HepG2 (cell line): Measurements from ENCODE around the gene DIAPH1. TPM values are rescaled to one million over a fixed set of nuclear protein-coding genes. Genes with fewer than 3 reads are reported as not detected.

Experiments
- CC2D1A ChIP-seq: sonication (generic); formaldehyde crosslinking; IDR thresholded peaks from 2 replicates; pipeline ENCODE4 v1.8.1; 2023; ENCODE audit warnings: mild to moderate bottlenecking, missing genetic modification reagents
- CCDC6 ChIP-seq: sonication (generic); formaldehyde crosslinking; IDR thresholded peaks from 2 replicates; pipeline ENCODE4 v1.8.1; 2022; ENCODE audit warnings: mild to moderate bottlenecking, missing genetic modification reagents, moderate library complexity
- ELF3 ChIP-seq: IDR thresholded peaks from 2 replicates; pipeline ENCODE4 v1.6.1; 2016; ENCODE audit warnings: missing genetic modification reagents, missing compliant biosample characterization
- EP300 ChIP-seq, 3 experiments: sonication (generic) in 1 of 3; formaldehyde crosslinking in 1 of 3; IDR thresholded peaks; 2 replicates each; pipeline versions ENCODE4 v1.5.1 to v1.6.1; 2011 to 2020; ENCODE audit warnings: low read depth in 2 of 3, low read length in 2 of 3, borderline replicate concordance in 1 of 3, improper control_type of control experiment in 1 of 3, mild to moderate bottlenecking in 1 of 3, missing genetic modification reagents in 1 of 3, moderate library complexity in 1 of 3
- ETV6 ChIP-seq: sonication (generic); formaldehyde crosslinking; conservative IDR thresholded peaks from 2 replicates; pipeline ENCODE4 v1.4.0; 2020; ENCODE audit warnings: missing genetic modification reagents
- GLMP ChIP-seq: sonication (generic); formaldehyde crosslinking; IDR thresholded peaks from 2 replicates; pipeline ENCODE4 v1.9.0; 2021; ENCODE audit warnings: missing genetic modification reagents, mild to moderate bottlenecking, borderline replicate concordance
- HNRNPLL ChIP-seq: fragments of 200-400 bp; formaldehyde crosslinking; IDR thresholded peaks from 2 replicates; pipeline ENCODE4 v1.6.1; 2017; ENCODE audit warnings: mild to moderate bottlenecking, low read depth, low read length; ENCODE audit not compliant: poor library complexity, severe bottlenecking
- JUND ChIP-seq: sonication (generic); formaldehyde crosslinking; IDR thresholded peaks from 2 replicates; pipeline ENCODE4 v1.8.0; 2022; ENCODE audit warnings: mild to moderate bottlenecking, missing genetic modification reagents
- MBNL3 ChIP-seq: fragments of 250-450 bp; sonication (Bioruptor Pico); conservative IDR thresholded peaks from 2 replicates; pipeline ENCODE4 v1.8.0; 2022; ENCODE audit warnings: mild to moderate bottlenecking, inconsistent platforms
- MLX ChIP-seq: IDR thresholded peaks from 2 replicates; pipeline ENCODE4 v1.6.1; 2016
- MTA3 ChIP-seq: sonication (generic); formaldehyde crosslinking; IDR thresholded peaks from 2 replicates; pipeline ENCODE4 v1.4.0; 2020; ENCODE audit warnings: missing genetic modification reagents
- NFE2L2 ChIP-seq: fragments of 150-350 bp; IDR thresholded peaks from 2 replicates; pipeline ENCODE4 v1.6.1; 2014; ENCODE audit warnings: low read length
- PHF21A ChIP-seq: sonication (generic); formaldehyde crosslinking; IDR thresholded peaks from 2 replicates; pipeline ENCODE4 v1.5.0; 2020; ENCODE audit warnings: mild to moderate bottlenecking, missing genetic modification reagents
- POLR2AphosphoS5 ChIP-seq: IDR thresholded peaks from 2 replicates; pipeline ENCODE4 v1.6.1; 2012; ENCODE audit warnings: low read depth, low read length
- PPARG ChIP-seq: conservative IDR thresholded peaks from 2 replicates; pipeline ENCODE4 v1.6.1; 2016; ENCODE audit warnings: missing biosample characterization, missing genetic modification reagents
- RBM39 ChIP-seq: fragments of 200-400 bp; formaldehyde crosslinking; IDR thresholded peaks from one replicate; pipeline ENCODE4 v1.6.1; 2018; ENCODE audit warnings: antibody characterized with exemption, mild to moderate bottlenecking, low read depth, low read length; ENCODE audit not compliant: poor library complexity, severe bottlenecking
- RFX3 ChIP-seq: IDR thresholded peaks from 2 replicates; pipeline ENCODE4 v1.6.1; 2016; ENCODE audit warnings: missing biosample characterization, missing genetic modification reagents
- RXRA ChIP-seq: sonication (generic); formaldehyde crosslinking; IDR thresholded peaks from 2 replicates; pipeline ENCODE4 v1.5.1; 2020; ENCODE audit warnings: missing genetic modification reagents
- TBX2 ChIP-seq: sonication (generic); formaldehyde crosslinking; IDR thresholded peaks from 2 replicates; pipeline ENCODE4 v1.5.0; 2020; ENCODE audit warnings: missing genetic modification reagents, mild to moderate bottlenecking, borderline replicate concordance
- TFAP4 ChIP-seq: sonication (generic); IDR thresholded peaks from 2 replicates; pipeline ENCODE4 v1.6.1; 2016; ENCODE audit warnings: low read depth, borderline replicate concordance
- ZBTB26 ChIP-seq: IDR thresholded peaks from 2 replicates; pipeline ENCODE4 v1.6.1; 2016; ENCODE audit warnings: missing compliant biosample characterization, missing genetic modification reagents, borderline replicate concordance
- ZFP1 ChIP-seq: IDR thresholded peaks from 2 replicates; pipeline ENCODE4 v1.6.1; 2016
- ZNF275 ChIP-seq: sonication (generic); formaldehyde crosslinking; IDR thresholded peaks from 2 replicates; pipeline ENCODE4 v1.8.0; 2022; ENCODE audit warnings: missing genetic modification reagents, mild to moderate bottlenecking, inconsistent platforms, borderline replicate concordance
- ZNF496 ChIP-seq: sonication (generic); formaldehyde crosslinking; IDR thresholded peaks from 2 replicates; pipeline ENCODE4 v1.8.1; 2023; ENCODE audit warnings: mild to moderate bottlenecking, moderate library complexity, missing genetic modification reagents; ENCODE audit not compliant: insufficient replicate concordance
- ZNF557 ChIP-seq: sonication (generic); formaldehyde crosslinking; IDR thresholded peaks from 2 replicates; pipeline ENCODE4 v1.4.0; 2020; ENCODE audit warnings: missing genetic modification reagents
- polyA plus RNA-seq, 8 experiments: library from polyadenylated mRNA; depleted of rRNA in 3 of 8; stranded (reverse) in 7 of 8; unstranded in 1 of 8; fragments of >200 nt; fragmentation: Illumina TruSeq in 4 of 8; extraction: Trizol in 4 of 8; gene quantifications; 2 replicates each; pipeline versions ENCODE4 v1.2.1 to v1.2.3, GENCODE V29; 2011 to 2016; ENCODE audit warnings: low read depth in 4 of 8, missing spikeins in 1 of 8, mixed read lengths in 1 of 8; ENCODE audit not compliant: insufficient read depth in 1 of 8
- total RNA-seq, 5 experiments: library from RNA; depleted of rRNA; stranded (reverse); fragments of >200 nt; fragmentation: Illumina TruSeq; extraction: Trizol; gene quantifications; 2 replicates each; pipeline ENCODE4 v1.2.3, GENCODE V29; 2016; ENCODE audit warnings: low read depth in 1 of 5

The DIAPH1 gene
- total and polyA plus RNA-seq, 2 of the 13 experiments (the other 11 are each of a cell fraction or from before 2014, with no cell fraction given), result 25.1 to 33.9 TPM

- TF ChIP-seq ZNF496 (CRISPR knock-in tag), result no peak
- TF ChIP-seq RFX3 (CRISPR knock-in tag), result no peak
- peak; percentile 67; the same call in 1 of the 2 replicates for TF ChIP-seq RXRA (CRISPR knock-in tag)
- no peak for TF ChIP-seq ZNF557 (CRISPR knock-in tag)
- TF ChIP-seq GLMP (CRISPR knock-in tag), result no peak
- no peak for TF ChIP-seq MBNL3 (CRISPR knock-in tag)
- peak; percentile 72; the same call in 1 of the 2 replicates for TF ChIP-seq TBX2
- peak; percentile 82 for TF ChIP-seq PHF21A (CRISPR knock-in tag)
- TF ChIP-seq NFE2L2, result no peak
- TF ChIP-seq MLX, result peak; percentile 99
- no peak; the same call in 1 of the 2 replicates for TF ChIP-seq POLR2AphosphoS5
- TF ChIP-seq ELF3, result peak; percentile 61
- peak; percentile 38; the same call in 1 of the 2 replicates for TF ChIP-seq ZBTB26
- no peak for TF ChIP-seq MTA3
- 0 out of 2 replicates have a peak, but pooled peaks have one; percentile 51 for TF ChIP-seq JUND
- TF ChIP-seq TFAP4, result peak; percentile 35; the same call in 1 of the 2 replicates
- peak; percentile 84 for TF ChIP-seq ZNF275 (CRISPR knock-in tag)
- TF ChIP-seq CCDC6 (CRISPR knock-in tag), result peak; percentile 97
- 0 out of 2 replicates have a peak, but pooled peaks have one; percentile 21 for TF ChIP-seq PPARG (CRISPR knock-in tag)
- TF ChIP-seq ETV6, result peak; percentile 65; the same call in 1 of the 2 replicates
- TF ChIP-seq ZFP1 (CRISPR knock-in tag), result 0 out of 2 replicates have a peak, but pooled peaks have one; percentile 51
- TF ChIP-seq CC2D1A (CRISPR knock-in tag), result no peak
- peak; percentile 90 for TF ChIP-seq HNRNPLL
- peak; percentile 42 for TF ChIP-seq RBM39
- TF ChIP-seq EP300 (IDR thresholded peaks at IDR 0.05; ENCODE audit: low read depth in 2 of 2, low read length in 2 of 2), result peak; percentile 32 to 50; a peak in 2 of 4 replicates
- TF ChIP-seq EP300 (CRISPR knock-in tag; IDR thresholded peaks at IDR 0.05; ENCODE audit: borderline replicate concordance), result peak; percentile 33; the same call in 1 of the 2 replicates
Observed at GRCh38 chr5:141618804-141619554, at the start of gene DIAPH1 (continued).
